ENCODE results near the gene GPC2. TPM values are rescaled to one million over a fixed set of nuclear protein-coding genes. Genes with fewer than 3 reads are reported as not detected.

Gene GPC2
- polyA plus RNA-seq, 2 of the 4 experiments (the other 2 are of a cell fraction): 1.1 to 2.9 TPM

DNA sequence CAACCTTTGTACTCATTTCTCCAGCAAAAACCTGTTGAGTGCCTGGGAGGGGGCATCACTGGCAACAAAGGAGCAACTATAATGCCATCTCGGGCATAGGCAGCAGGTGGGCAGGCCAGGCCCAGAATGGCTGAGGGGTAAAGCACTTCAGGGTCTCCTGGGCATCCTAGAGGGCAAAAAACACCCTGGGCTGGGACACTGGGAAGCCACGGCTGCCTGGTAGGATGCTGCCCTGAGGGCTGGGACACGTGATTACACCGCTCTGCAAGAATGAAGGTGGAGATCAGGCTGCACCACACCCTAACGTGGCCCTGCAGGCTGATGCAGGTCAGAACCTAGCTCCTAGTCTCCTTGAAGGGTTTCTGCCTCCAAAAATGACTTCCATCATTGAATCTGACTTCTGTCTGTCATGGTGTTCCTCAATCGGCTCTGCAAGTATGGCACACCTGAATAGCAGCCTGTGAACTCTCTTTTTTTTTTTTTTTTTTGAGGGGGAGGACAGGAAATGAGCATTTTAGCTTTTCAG lies 14.1 kb downstream of the GPC2 start:
- CTCF ChIA-PET: interaction anchor here (1.3 kb wide), 1 partner anchor 31 kb away, joined by 3 read pairs; no protein-coding TSS in a partner anchor
- Histone ChIP-seq H3K4me3 (no peak overlapping the region), H3K4me2 (peak overlapping the region; percentile 37), H3K9me3 (no peaks in the 10 kb centered on the region), H3K27ac (peak overlapping the region in 1 of 2 experiments; percentile 49; a peak in 1 of 6 replicates), H3K4me1 (peaks cover 16% of the 10 kb centered on the region)
- TF ChIP-seq RARB (CRISPR knock-in tag; IDR thresholded peaks at IDR 0.05) (no peak), USF2 (IDR thresholded peaks at IDR 0.05) (0 out of 2 replicates have a peak, but pooled peaks have one; percentile 22)
- peak; percentile 14 to 33; a peak in 1 of 6 replicates for ATAC-seq
- POLR2A ChIA-PET: interaction anchor here (0.7 to 1.3 kb wide), 2 partner anchors 8 to 14 kb away, joined by 4 to 6 read pairs; partner anchors contain the start of genes GPC2 and STAG3
- peak in 1 of 2 experiments; percentile 45 for DNase-seq (ENCODE audit: low read depth in 1 of 2, low spot score in 1 of 2)
- 28% methylated on average over 6 of the region's 6 CpGs for WGBS (ENCODE audit: missing lambda C conversion rate)
- no peak for FAIRE-seq

DNA sequence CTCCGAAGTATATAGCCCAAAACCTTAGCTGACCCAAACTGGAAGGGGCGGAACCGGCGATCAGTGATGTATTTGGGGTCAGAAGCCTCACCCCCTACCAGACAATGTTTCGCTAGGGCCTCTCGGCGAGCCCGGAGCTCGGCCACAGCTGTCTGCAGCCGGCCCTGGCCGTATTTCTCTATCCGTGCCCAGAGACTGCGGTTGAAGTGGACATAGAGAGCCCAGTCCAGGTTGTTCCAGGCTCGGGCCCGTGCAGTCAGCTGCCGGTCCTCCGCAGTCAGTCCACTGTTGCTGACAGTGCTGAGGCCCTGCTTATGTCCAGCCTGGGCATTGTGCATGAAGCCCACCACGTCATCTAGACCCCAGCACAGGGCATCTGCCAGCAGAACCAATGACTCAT lies 17.1 kb downstream of the GPC2 start:
- H3K4me3 ChIP-seq: no peak overlapping the region
- ATAC-seq (no peak), DNase-seq (ENCODE audit: low read depth in 1 of 2, low spot score in 1 of 2) (no peak), FAIRE-seq (no peak)
- ChIA-PET POLR2A (interaction anchor here (0.6 kb wide), 1 partner anchor 28 kb away, joined by 7 read pairs; no protein-coding TSS in a partner anchor), CTCF (interaction anchor here (1.1 to 23.1 kb wide), 5 partner anchors 8 to 57 kb away, joined by 3 to 245 read pairs (median 5); partner anchors contain the start of gene GAL3ST4)
- no peak overlapping the region for H3K4me2 ChIP-seq
- TF ChIP-seq CHD2 (IDR thresholded peaks at IDR 0.05; ENCODE audit: low read length, partially characterized antibody) (no peak), REST (IDR thresholded peaks at IDR 0.05) (no peak), MAFK (IDR thresholded peaks at IDR 0.05; ENCODE audit: partially characterized antibody) (no peak), HOXB5 (CRISPR knock-in tag; IDR thresholded peaks at IDR 0.05) (no peak), TFCP2L1 (CRISPR knock-in tag; IDR thresholded peaks at IDR 0.05) (no peak), RARB (CRISPR knock-in tag; IDR thresholded peaks at IDR 0.05) (no peak), SREBF2 (IDR thresholded peaks at IDR 0.05) (no peak), BHLHE40 (IDR thresholded peaks at IDR 0.05; ENCODE audit: low read depth, low read length) (no peak), JUNB (IDR thresholded peaks at IDR 0.05) (no peak), KDM1A (IDR thresholded peaks at IDR 0.05; ENCODE audit: low read depth) (no peak), MAX (IDR thresholded peaks at IDR 0.05) (no peak), BCL3 (IDR thresholded peaks at IDR 0.05) (no peak), MAZ (IDR thresholded peaks at IDR 0.05; ENCODE audit: borderline replicate concordance, low read depth, low read length) (no peak), HEYL (CRISPR knock-in tag; IDR thresholded peaks at IDR 0.05) (no peak), SMC3 (IDR thresholded peaks at IDR 0.05) (no peak), TP53 (CRISPR knock-in tag; IDR thresholded peaks at IDR 0.05) (no peak), KDM5A (IDR thresholded peaks at IDR 0.05) (no peak)
- H3K9me3 ChIP-seq: no peaks in the 10 kb centered on the region
- H3K27ac ChIP-seq: no peak overlapping the region
- WGBS (ENCODE audit: missing lambda C conversion rate): 87% methylated on average over 13 of the region's 18 CpGs
- peaks cover 31% of the 10 kb centered on the region for H3K4me1 ChIP-seq
